GF-D8 (cell line): Measurements from ENCODE around the gene FGF22.

ENCODE experiments used
- DNase-seq: peaks from one replicate; lab custom pipeline; 2025; lab: John Stamatoyannopoulos, UW

The FGF22 gene

DNA sequence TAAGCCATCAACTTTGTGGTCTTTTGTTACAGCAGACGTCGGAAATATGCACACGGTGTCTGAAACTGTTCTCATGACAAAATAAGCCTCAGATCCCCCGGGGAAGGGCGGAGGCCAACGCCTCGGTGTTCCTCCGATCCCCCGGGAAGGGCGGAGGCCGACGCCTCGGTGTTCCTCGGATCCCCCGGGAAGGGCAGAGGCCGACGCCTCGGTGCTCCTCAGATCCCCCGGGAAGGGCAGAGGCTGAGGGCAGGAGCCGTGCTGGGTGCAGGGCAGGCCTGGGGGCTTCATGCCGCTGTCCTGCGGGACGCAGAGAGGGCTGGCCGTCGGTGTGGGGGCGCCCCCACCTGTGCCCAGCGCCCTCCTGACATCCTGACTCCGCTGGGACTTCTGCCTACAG lies 4.7 kb downstream of the FGF22 start:
- no peak for DNase-seq

DNA sequence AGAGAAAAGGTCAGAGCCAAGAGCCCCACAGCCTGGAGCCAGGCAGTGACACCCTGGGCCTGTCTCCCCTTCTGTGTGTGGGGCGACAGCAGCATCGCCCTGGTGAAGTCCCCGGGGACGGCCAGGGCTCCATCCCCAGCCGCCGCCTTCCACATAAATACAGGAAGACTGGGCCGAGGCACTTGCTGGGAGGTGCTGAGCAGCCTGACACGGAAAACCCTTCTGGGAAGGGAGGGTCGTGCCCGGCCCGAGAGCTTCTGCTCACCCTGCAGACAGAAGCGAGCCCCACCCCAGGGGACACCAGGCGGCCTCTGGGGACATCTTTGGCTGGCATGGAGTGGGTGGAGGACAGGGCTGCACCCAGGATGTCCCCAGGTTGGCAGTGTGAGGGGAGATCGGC lies 5.1 kb downstream of the FGF22 start:
- no peak for DNase-seq

DNA sequence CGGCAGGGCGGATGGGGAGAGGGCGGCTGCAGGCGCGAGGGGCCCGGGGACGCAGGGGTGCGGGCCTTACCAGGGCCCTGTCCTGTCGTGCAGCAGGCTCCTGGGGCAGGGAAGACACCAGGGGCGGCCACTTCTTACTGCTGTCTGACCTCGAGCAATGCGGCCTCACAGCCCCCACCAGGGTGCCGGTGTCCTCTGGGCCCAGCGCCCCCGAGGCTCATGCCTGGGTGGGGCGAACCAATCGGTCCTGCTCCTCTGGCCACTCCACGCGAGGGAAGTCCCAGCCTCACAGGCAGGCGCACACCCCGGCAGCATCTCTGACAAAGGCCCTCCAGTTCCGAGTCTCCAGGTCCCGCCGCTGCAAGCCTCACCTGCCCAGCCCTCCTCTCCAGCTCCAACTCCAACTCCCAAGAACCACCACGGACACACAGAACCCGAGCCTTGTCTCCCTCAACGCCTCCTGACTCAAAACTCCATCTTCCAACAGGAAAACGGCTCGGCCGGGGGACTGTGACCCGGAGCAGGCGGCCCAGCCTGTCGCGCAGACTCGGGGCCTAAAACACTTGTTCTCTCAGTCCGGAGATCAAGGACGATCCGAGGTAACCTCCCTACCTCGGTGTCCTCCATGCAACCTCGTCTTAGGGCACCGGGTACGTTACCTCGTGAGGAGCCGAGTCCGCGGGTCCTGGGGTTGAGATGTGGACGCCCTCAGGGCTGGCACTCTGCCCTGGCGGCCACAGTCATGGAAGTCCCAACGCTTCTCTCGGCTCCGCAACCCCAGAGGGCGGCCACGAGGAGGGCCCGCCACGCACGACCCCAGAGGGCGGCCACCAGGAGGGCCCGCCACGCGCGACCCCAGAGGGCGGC lies 6.5 kb downstream of the FGF22 start:
- DNase-seq, result no peak

DNA sequence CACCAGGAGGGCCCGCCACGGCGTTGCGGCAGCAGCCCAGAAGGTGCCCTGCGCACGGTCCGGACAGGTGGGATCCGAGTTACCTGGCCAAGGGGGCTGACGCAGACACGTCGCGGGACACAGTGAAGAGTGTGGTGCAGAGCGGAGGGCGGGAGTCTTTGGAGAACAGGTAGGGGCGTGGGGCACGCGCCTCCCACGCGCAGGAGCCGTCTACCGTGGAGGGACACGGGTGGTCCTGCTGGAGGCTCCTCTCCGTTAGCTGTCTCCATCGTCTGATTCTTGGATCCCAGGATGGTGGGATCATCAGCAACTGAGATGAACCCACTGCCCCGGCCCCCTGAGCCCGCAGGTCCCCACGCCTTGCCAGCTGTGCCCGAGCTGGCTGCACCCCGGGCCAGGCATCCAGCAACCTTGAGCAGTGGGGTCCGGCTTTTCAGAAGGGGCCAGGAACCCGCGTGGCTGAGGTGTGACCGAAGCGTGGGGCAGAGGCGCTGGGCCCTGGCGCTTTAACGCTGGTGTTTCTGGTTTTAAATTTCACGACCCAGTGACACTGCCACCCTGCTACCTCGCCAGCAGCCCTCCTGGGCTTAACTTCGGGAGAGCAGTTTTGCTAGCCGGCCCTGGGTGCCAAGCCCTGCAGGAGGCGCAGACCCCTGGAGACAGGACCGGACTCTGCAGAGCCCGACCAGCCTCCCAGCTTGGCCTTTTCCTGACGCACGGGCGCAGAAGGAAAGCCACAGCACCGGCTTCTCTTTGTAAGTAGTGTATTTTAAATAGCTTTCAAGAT lies 7.3 kb downstream of the FGF22 start:
- no peak for DNase-seq

DNA sequence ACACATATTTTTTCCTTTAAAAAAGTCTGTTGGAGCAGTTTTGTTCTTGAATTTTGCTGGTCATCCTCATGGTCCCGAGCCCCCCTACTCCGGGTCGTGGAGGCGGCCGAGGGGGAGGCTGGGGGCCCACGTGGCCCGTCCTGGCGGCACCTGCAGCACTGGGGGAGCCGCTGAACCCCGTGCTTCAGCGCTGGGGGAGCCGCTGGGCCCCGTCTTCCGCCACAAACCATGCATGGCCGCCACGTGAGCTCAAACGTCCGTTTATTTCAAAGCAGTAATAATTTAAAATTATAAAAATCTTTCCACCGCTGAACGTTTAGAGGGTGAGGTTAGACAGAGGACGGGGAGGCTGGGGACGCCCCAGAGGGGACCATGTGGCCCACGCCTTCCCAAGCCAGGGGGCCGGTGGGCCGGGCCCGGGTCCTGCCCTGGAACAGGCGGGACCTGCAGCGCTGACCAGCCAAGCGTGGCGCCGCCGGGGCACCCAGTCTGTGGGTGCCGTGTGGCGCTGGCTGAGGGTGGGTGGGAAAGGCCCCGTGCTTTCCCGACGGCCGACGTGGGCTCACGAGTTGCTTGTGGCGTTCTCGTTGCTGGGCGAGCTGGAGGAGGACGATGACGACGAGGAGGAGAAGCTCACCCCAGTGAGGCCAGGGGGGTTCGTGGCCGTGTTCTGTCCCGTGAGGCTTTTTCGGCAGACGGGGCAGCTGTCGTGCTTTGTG lies 8.0 kb downstream of the FGF22 start:
- no peak for DNase-seq

DNA sequence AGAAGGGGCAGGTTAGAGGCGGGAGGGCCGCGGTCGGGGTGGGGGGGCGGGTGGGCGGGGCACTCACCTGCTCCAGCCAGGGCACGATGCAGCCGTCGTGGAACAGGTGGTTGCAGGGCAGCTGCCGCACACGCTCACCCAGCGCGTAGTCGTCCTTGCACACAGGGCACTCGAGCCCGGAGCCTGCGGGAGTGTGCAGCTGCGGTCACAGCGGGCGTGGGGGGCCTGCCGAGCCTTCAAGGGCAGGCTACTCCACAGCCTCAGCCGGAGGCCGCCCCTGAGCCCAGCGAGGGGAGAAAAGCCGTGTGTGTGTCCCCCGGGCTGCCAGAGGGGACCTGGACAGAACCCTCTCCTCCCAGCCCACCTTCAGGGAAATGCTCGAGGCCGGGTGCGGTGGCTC lies 8.6 kb downstream of the FGF22 start:
- no peak for DNase-seq

DNA sequence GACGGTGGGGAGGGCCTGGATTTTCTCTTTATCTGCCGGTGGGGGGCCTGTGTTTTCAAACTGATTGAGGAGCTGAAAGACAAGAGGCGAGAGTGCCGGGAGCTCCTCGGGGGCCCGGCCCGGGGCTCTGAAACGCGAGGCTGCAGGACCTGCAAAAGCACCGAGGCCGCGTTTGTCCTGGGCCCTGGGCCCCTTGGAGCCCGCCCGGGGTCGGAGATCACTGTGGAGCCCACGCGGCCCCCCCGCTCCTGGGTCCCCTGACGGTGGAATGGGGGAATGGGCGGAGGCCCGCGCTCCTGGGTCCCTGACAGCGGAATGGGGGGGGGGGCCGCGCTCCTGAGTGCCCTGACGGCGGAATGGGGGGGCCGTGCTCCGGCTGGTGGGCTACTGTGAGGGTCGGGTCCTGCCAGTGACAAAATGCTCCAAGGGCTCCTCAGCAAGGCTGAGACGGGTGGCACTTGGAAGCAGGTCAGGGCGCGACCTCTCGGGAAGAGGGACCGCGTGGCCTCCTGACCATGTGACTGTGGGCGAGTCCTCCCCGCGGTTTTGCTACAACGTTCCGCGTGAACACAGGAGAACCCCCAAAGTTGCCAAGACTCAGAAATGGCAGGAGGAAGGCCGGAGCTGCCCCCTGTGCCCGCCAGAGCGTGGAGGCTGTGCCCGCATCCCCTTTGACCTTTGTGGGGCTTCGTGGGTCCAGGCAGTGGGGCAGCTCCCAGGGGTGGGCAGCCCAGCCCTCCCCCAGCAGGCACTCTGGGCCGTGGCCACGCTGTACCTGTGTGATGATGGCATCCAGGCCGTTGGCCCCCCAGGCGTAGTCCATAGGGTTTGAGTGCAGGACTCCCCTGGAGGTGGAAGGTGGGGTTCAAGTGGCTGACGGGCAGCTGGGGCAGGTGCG lies 9.5 kb downstream of the FGF22 start:
- DNase-seq, result no peak

DNA sequence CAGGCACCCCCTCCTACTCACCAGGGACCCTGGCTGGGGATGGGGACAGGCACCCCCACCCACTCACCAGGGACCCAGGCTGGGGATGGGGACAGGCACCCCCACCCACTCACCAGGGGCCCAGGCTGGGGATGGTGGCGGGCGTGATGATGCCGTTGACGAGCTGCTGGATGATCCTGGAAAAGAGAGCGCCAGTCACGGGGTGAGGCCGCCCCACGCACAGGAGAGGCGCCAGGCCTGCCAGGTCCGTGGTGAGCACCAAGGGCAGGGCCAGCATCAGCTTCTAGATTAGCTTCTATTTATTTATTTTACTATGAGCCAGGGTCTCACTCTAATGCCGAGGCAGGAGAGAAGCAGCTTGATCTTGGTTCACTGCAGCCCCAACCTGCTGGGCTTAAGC lies 10.4 kb downstream of the FGF22 start:
- DNase-seq, result no peak

DNA sequence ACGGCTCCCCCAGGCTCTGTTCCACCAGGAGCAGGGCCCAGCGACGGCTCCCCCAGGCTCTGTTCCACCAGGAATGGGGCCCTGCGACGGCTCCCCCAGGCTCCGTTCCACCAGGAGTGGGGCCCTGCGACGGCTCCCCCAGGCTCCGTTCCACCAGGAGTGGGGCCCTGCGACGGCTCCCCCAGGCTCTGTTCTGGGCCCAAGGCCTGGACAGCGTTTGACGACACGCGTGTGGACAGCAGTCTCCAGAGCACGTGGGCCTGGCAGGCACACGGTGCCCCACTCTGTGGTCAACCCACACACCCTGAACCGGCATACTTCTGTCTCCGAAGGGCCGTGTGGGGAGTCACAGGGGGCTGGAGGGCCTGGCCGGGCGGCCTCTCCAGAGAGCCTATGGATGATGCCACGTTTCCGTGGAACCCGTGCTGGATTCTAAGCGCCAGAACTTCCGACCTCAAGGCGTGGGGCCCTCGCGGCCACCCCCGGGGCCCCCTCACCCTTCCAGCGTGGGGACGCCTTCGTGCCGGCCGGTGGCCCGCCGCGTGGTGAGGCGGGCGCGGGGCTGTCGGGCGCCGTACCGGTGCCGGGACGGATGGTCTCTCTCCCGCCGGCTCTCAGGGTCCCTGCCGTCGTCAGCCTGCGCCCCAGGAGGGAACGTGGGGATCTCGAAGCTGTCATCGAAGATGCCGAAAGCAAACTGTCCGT lies 11.6 kb downstream of the FGF22 start:
- no peak for DNase-seq

DNA sequence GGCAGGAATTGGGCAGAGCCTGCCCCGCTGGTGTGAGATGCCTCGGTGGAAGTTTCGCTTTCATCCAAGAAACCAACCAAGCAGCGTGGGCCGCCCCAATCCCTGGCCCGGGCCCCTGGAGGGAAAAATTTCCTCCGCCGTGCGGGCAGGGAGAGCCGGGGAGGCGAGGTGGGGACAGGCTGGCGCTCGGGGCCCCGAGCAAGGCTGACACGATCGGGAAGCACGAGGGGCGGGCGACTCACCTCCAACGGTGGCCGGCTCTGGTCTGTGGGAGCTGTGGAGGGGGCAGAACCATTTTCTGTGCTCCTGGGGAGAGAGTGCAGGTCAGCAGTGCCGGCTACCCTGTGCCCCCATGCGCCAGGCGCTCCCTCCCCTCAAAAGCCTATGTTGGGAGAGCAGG lies 12.3 kb downstream of the FGF22 start:
- DNase-seq, result no peak

DNA sequence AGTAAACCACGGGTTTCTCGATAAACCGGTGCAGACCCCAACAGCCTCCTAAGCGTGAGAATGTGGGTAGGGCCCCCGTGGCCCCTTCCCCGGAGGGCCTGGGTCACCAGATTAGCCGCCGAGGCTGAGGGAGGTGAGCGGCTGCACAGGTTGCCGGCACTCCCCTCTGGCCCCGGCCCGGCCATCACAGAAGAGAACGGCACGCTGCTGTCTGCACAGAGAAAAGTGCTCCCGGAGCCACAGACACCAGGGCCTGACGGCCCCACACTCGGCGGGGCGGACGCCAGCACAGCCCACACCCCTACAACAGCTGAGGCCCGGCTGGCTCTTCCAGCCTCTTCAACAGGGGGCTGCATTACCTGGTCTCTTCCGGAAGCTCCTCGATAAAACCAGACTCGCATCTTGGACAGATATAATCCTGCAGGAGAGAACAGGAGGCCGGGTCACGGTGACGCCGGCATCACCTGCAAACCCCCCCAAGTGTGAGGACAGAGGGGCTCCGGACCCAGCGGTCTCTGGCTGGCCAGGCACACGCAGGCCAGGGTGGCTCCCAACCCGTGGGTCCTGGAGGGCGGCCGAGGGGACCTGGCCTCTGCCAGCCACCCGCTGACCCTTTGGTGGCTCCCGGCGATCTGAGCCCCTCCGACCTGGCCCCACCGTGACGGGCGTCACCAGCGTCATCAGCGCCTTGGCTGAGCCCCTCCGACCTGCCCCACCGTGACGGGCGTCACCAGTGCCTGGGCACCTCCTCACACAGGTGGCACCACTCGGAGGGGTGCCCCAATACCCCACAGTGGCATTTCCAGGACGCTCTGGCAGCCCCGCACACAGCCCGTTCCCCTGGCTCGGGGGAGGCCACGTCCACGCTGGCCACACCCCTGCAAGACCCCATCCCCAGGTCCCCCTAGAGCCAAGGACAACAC lies 13.0 kb downstream of the FGF22 start:
- no peak for DNase-seq

DNA sequence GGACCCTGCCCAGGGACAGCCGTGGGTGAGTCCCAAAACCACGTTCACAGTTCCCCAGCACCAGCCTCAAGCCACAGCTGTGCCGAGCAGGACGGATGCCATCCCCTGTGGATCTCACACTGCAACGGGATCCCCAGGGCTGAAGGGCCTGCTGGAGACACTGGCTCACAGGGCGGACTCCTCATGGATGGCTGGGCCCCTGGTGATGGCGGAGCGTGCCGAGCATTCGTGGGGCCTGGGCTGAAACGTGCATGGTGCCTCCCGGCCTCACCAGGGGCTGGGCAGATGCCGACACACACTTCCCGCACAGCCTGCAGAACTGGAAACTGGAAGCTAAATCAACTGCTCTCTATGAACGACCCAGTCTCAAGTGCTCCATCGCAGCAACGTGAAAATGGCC lies 13.7 kb downstream of the FGF22 start:
- DNase-seq, result no peak

DNA sequence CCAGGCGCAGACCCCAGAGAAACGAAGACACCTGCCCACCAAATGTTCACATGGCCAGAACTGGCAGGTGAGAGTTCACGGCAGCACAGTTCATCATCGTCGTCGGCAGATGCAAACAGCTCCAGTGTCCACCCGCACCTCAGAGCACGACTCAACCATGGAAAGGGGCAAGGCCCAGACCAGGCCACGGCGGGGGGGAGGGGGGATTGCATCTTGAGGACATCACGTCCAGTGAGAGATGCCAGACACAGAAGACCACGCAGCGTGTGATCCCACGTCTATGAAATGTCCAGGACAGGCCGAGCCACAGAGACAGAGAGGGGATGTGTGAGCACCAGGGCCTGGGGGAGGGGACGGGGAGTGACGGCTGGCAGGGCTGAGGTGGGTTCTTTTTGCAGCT lies 16.0 kb downstream of the FGF22 start:
- no peak for DNase-seq

DNA sequence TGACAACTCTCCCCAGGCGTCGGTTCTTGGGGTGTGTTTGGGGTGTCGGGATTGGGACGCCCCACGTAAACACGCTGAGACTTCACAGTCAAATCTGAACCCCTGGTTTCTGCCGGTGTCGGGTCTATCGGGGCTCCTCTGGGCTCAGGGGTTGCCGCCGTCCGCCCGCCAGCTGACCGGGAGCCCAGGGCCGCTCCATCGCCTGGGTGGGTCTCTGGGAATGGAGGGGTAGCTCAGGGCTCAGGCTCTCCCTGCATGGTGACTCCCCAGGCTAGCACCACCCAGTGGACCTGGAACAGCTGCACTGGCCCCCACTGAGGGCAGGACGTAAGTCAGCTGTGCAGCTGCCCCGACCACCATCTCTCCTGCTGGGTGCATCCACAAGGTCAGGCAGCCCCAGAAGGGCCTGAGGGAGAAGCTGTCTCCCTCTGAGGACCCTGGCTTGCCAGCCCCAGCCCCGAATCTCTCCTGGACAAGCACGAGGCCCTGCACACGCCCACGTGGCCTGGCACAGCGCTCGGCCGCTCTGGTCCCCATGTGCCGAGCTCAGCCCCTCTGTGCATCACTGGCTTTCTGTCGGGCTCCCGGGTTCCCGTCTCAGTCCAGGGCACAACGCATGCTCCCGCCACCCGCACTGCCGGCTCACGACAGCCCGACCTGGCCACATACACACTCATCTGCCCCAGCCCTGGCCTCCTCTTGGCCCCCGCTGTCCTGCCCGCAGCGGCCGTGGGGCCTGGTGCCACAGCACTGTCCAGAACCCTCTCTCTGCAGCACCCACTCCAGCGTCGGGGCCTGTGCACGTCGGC lies 17.3 kb downstream of the FGF22 start:
- DNase-seq, result no peak

DNA sequence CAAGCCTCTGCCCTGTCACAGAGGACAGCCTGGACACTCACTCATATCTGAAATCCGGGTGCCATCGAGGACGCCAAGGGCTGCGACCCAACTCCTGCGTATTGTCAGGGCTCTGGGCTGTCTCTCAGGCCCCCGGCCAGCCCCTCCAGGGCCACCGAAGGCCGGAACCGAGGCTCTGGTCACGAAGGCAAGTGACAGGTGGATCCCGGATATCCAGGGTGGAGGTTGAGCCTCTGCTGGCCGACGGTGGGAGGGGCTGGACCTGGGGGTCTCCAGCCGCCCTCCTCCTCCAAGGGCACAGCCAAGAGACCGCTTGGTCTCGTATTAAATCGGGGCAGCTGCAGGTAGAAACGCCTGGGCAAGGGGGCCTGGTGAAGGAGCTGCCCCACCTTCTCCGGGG lies 17.9 kb downstream of the FGF22 start:
- DNase-seq, result no peak

DNA sequence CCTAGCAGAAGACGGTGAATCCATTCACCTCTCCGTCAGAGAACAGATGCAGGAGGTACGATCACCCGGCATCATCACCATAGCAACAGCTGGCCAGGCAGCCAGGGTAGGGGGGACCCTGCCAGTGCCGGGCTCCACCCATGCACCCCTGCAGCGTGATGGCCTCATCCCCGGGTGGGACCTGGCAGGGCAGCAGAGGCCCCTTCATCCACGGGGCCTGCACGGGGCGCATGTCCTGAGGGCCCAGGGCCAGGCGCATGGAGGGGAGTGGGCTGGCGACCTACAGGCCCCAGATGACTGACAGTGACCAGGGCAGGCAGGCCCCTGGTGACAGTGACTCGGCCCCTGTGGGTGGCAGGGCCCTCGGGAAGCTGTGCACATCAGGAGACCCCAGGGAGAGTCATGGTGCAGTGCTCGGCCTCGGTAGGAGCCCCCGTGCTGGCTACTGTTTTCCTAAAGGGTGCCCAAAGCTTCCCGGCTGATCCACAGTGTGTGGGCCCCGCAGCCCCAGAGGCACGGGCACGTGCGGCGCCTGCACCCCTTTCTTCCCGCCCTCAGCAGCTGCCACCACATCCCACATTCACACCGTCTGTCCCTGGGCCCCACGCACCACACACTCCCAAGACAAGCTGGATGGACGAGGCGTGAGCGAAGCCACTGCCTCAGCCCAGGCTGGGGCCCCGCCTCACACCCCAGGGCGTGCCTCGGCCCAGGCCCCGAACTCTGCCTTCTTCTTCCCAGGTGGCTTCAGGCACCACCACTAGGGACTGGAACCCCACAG lies 18.6 kb downstream of the FGF22 start:
- no peak for DNase-seq

DNA sequence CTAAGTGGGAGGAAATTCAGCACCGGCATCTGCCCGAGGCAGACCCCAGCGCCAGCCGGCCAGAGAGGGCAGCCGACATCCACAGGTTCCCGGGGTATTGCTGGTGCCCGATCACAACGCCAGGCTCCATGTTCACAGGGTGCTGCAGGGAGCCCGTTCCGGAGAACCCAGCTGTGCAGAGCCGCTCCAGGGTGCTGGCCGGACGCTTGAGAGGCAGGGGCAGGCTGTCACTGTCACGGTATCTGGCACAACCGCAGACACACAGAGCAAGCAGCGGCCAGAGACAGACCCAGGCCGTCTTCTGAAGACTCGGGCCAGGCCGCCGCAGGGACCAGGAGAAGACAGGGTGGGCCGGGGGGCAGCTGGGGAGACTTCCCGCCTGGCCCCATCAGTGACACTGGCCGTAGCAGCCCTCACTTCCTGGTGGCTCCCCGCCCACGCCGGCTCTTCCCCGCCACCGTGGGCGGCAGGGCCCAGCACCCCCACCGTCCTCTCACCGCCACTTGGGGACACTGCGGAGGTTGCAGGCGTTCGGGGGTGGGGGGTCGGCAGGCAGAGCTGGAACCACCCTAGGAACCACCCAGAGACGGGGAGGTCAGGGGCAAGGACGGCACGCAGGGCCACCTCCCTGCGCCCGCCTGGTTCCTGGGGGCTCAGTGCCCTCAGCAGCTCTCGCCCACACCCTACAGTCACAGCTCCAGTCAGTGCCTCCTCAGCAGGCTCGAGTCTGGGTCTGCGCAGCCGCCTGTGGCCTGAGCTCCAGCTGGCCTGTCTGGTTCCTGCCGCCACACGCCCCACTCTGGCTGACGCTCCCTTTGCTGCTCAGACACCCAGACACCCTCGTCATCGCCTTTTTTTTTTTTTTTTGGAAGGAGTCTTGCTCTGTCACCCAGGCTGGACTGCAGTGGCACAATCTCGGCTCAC lies 19.5 kb downstream of the FGF22 start:
- no peak for DNase-seq
